ENCODE data around the gene DIPK2A.

The DIPK2A gene

GRCh38 chr3:143974271-143975238, 2.9 kb downstream of the DIPK2A start:
- DNase-seq = no peak

GRCh38 chr3:143975554-143976152, 4.0 kb downstream of the DIPK2A start:
- no peak for DNase-seq

GRCh38 chr3:143977341-143978262, 6.0 kb downstream of the DIPK2A start:
- DNase-seq = no peak

GRCh38 chr3:143978263-143978631, 6.6 kb downstream of the DIPK2A start:
- DNase-seq = no peak

GRCh38 chr3:143979041-143979440, 7.4 kb downstream of the DIPK2A start:
- DNase-seq = no peak

GRCh38 chr3:143979813-143980212, 8.2 kb downstream of the DIPK2A start:
- no peak for DNase-seq

- no peak for DNase-seq
Measured at GRCh38 chr3:143988306-143988705, 16.7 kb downstream of the DIPK2A start.

GRCh38 chr3:143989461-143989860, 17.8 kb downstream of the DIPK2A start:
- DNase-seq = no peak

- DNase-seq = no peak
Measured at GRCh38 chr3:143991713-143992112, 20.1 kb downstream of the DIPK2A start.

GRCh38 chr3:143998266-143998665, 26.6 kb downstream of the DIPK2A start:
- no peak for DNase-seq

- DNase-seq = no peak
Measured at GRCh38 chr3:144003051-144003450, 31.4 kb downstream of the DIPK2A start.

- DNase-seq = no peak
Measured at GRCh38 chr3:144010371-144010770, 38.7 kb downstream of the DIPK2A start.

- DNase-seq = no peak
Measured at GRCh38 chr3:144011251-144011799, 39.7 kb downstream of the DIPK2A start.

GRCh38 chr3:144015133-144015532, 43.5 kb downstream of the DIPK2A start:
- no peak for DNase-seq

GRCh38 chr3:144018776-144019175, 47.2 kb downstream of the DIPK2A start:
- DNase-seq = no peak

All from NCI-H1048 (cell line).